GM12878 (cell line): ENCODE measurements around the gene CCDC57. TPM values are rescaled to one million over a fixed set of nuclear protein-coding genes. Genes with fewer than 3 reads are reported as not detected.

Experiments
- ATAC-seq: fragments of 200-7000 bp; cut with Tn5 transposase; 3 replicates; pipeline ENCODE4 v1.9.1; 2020; ENCODE audit warnings: mild to moderate bottlenecking, moderate library complexity
- BruUV-seq: library from RNA; stranded (reverse); fragments of 400-500 nt; replicated peaks from 2 replicates; lab custom pipeline; 2021; lab: Mats Ljungman, UMichigan
- CTCF ChIA-PET: fragments of 300-600 bp; sonication (Branson Sonifier 250); formaldehyde crosslinking; extraction: SDS; loops from one replicate; lab custom pipeline; 2021; ENCODE audit warnings: inconsistent platforms; lab: Yijun Ruan, JAX
- POLR2A ChIA-PET: fragments of 350-600 bp; formaldehyde crosslinking; extraction: SDS; loops from one replicate; lab custom pipeline; 2021; ENCODE audit warnings: inconsistent platforms; lab: Charles Lee
- RAD21 ChIA-PET: fragments of 300-600 bp; sonication (Branson Sonifier 250); formaldehyde crosslinking; loops from one replicate; lab custom pipeline; 2023; ENCODE audit warnings: antibody characterized with exemption; ENCODE audit not compliant: unreplicated experiment; lab: Charles Lee
- SMC1A ChIA-PET: fragments of 300-600 bp; sonication (Branson Sonifier 250); formaldehyde crosslinking; loops from one replicate; lab custom pipeline; 2023; ENCODE audit not compliant: unreplicated experiment, uncharacterized antibody; lab: Charles Lee
- DNase-seq: peaks from one replicate; pipeline ENCODE4 v3.0.0-alpha.2; 2011; ENCODE audit warnings: low read depth, low spot score
- FAIRE-seq: peaks from 3 replicates; lab custom pipeline; 2011; peaks lifted over from hg19 to GRCh38; lab: Jason Lieb, UNC
- H2AFZ ChIP-seq: 2 replicates; pipeline ENCODE4 v1.6.0; 2011; ENCODE audit warnings: low read depth, low read length, control low read depth; ENCODE audit not compliant: control insufficient read depth
- H3K27ac ChIP-seq: 2 replicates; pipeline ENCODE4 v1.5.1; 2011; ENCODE audit warnings: control low read depth; ENCODE audit not compliant: control insufficient read depth, insufficient read depth
- H3K27me3 ChIP-seq, 2 experiments: replicated peaks in 1 of 2; 2 replicates each; pipeline versions ENCODE4 v1.6.0 to v1.6.1; 2011; ENCODE audit warnings: low read length in 1 of 2; ENCODE audit not compliant: control insufficient read depth in 2 of 2, insufficient read depth in 2 of 2
- H3K36me3 ChIP-seq, 2 experiments: 2 replicates each; pipeline ENCODE4 v1.5.1; 2011; ENCODE audit warnings: low read length in 1 of 2; ENCODE audit not compliant: control insufficient read depth in 2 of 2, insufficient read depth in 2 of 2
- H3K4me1 ChIP-seq: 2 replicates; pipeline ENCODE4 v1.6.1; 2011; ENCODE audit warnings: mild to moderate bottlenecking, low read length, moderate library complexity, mixed read lengths; ENCODE audit not compliant: control insufficient read depth, insufficient read depth
- H3K4me2 ChIP-seq: 2 replicates; pipeline ENCODE4 v1.6.0; 2011; ENCODE audit warnings: control low read depth; ENCODE audit not compliant: control insufficient read depth, insufficient read depth
- H3K4me3 ChIP-seq: fragments of 200-600 bp; sonication (generic); 2 replicates; pipeline ENCODE4 v1.5.1; 2016
- H3K79me2 ChIP-seq: 2 replicates; pipeline ENCODE4 v1.6.0; 2011; ENCODE audit warnings: low read length; ENCODE audit not compliant: control insufficient read depth, insufficient read depth
- H3K9ac ChIP-seq: 2 replicates; pipeline ENCODE4 v1.8.0; 2011; ENCODE audit warnings: low read length, control low read depth, mixed read lengths; ENCODE audit not compliant: control insufficient read depth, insufficient read depth
- H3K9me3 ChIP-seq: replicated peaks from 3 replicates; pipeline ENCODE4 v1.5.1; 2011; ENCODE audit warnings: mild to moderate bottlenecking, low read length; ENCODE audit not compliant: control insufficient read depth, insufficient read depth
- H4K20me1 ChIP-seq: 2 replicates; pipeline ENCODE4 v1.6.0; 2011; ENCODE audit not compliant: control insufficient read depth, insufficient read depth
- CEBPB ChIP-seq, 2 experiments: fragments of 150-350 bp in 1 of 2; IDR thresholded peaks; 2 replicates each; pipeline ENCODE4 v1.6.1; 2012 to 2014; ENCODE audit warnings: low read depth in 2 of 2, low read length in 2 of 2, borderline replicate concordance in 1 of 2, inconsistent platforms in 1 of 2
- CHD2 ChIP-seq: IDR thresholded peaks from 2 replicates; pipeline ENCODE4 v1.6.1; 2011; ENCODE audit warnings: low read depth, low read length, improper control_type of control experiment, borderline replicate concordance
- CTCF ChIP-seq, 3 experiments: IDR thresholded peaks in 2 of 3; conservative IDR thresholded peaks in 1 of 3; 2 replicates each; pipeline ENCODE4 v1.5.1; 2011; ENCODE audit warnings: low read depth in 3 of 3, low read length in 3 of 3, mild to moderate bottlenecking in 3 of 3, control low read depth in 2 of 3, moderate library complexity in 2 of 3, inconsistent platforms in 1 of 3, mixed read lengths in 1 of 3; ENCODE audit not compliant: control insufficient read depth in 2 of 3, insufficient read depth in 1 of 3; ENCODE audit errors: extremely low read depth in 1 of 3
- E4F1 ChIP-seq: fragments of 450-650 bp; IDR thresholded peaks from 2 replicates; pipeline ENCODE4 v1.6.1; 2018; ENCODE audit warnings: borderline replicate concordance, mild to moderate bottlenecking; ENCODE audit not compliant: partially characterized antibody
- GABPA ChIP-seq: IDR thresholded peaks from 2 replicates; pipeline ENCODE4 v1.6.1; 2014; ENCODE audit warnings: antibody characterized with exemption, low read depth, mild to moderate bottlenecking, inconsistent platforms
- IRF4 ChIP-seq: IDR thresholded peaks from 2 replicates; pipeline ENCODE4 v1.6.1; 2011; ENCODE audit warnings: low read depth, low read length
- KAT2A ChIP-seq: conservative IDR thresholded peaks from 2 replicates; pipeline ENCODE4 v1.6.1; 2011; ENCODE audit warnings: low read depth, low read length; ENCODE audit not compliant: control insufficient read depth
- MYC ChIP-seq: IDR thresholded peaks from 2 replicates; pipeline ENCODE4 v1.6.1; 2011; ENCODE audit warnings: mild to moderate bottlenecking, low read length, moderate library complexity, inconsistent platforms; ENCODE audit not compliant: insufficient read depth, insufficient replicate concordance, insufficient read length, severe bottlenecking
- NFYB ChIP-seq: IDR thresholded peaks from 2 replicates; pipeline ENCODE4 v1.6.1; 2011; ENCODE audit warnings: low read depth, mild to moderate bottlenecking, low read length, improper control_type of control experiment, moderate library complexity; ENCODE audit not compliant: insufficient read depth
- PAX5 ChIP-seq: IDR thresholded peaks from 2 replicates; pipeline ENCODE4 v1.6.1; 2011; ENCODE audit warnings: low read depth, low read length, borderline replicate concordance
- PKNOX1 ChIP-seq: fragments of 450-650 bp; IDR thresholded peaks from 2 replicates; pipeline ENCODE4 v1.6.1; 2016; ENCODE audit warnings: mild to moderate bottlenecking
- ZNF592 ChIP-seq: fragments of 450-650 bp; IDR thresholded peaks from 2 replicates; pipeline ENCODE4 v1.6.1; 2017; ENCODE audit warnings: mild to moderate bottlenecking, moderate library complexity
- ZZZ3 ChIP-seq: IDR thresholded peaks from 2 replicates; pipeline ENCODE4 v1.6.1; 2011; ENCODE audit warnings: low read depth; ENCODE audit not compliant: control insufficient read depth, insufficient read length
- in situ Hi-C: fragments of 300-500 bp; cut with MboI; formaldehyde crosslinking; loops from 9 replicates; pipeline ENCODE4 v1.14.3; 2018; ENCODE audit warnings: mixed read lengths
- intact Hi-C: fragments of 100-400 bp; cut with micrococcal nuclease; formaldehyde crosslinking; loops from one replicate; pipeline ENCODE4 v1.14.2; 2022; ENCODE audit not compliant: unreplicated experiment
- polyA plus RNA-seq, 11 experiments: library from polyadenylated mRNA; depleted of rRNA in 4 of 11; unstranded in 6 of 11; stranded (reverse) in 5 of 11; fragments of >200 nt; fragmentation: Nextera tagmentation in 4 of 11; fragmentation: Illumina TruSeq in 1 of 11; extraction: Ambion mirVana in 4 of 11; extraction: Trizol in 1 of 11; gene quantifications; 1 replicate in 1 of 11; 2 replicates in 10 of 11; pipeline versions ENCODE4 v1.2.1 to v1.2.3, GENCODE V29; 2011 to 2016; ENCODE audit warnings: inconsistent platforms in 2 of 11, missing spikeins in 2 of 11, low read depth in 1 of 11
- total RNA-seq, 4 experiments: library from RNA; depleted of rRNA in 3 of 4; stranded (reverse); fragments of >200 nt in 3 of 4; fragmentation: Illumina TruSeq in 1 of 4; extraction: Trizol in 1 of 4; gene quantifications; 2 replicates each; pipeline versions ENCODE4 v1.2.1 to v1.2.3, GENCODE V29; 2013 to 2021

CCDC57 gene
- total and polyA plus RNA-seq, 10 of the 15 experiments (the other 5 are each of a cell fraction or from before 2014, with no cell fraction given): 5.4 to 123 (median 45.8) TPM

- TF ChIP-seq E4F1: no peak
- TF ChIP-seq NFYB: no peak
- TF ChIP-seq CTCF (IDR thresholded peaks at IDR 0.05 in 2 of 3, conservative IDR thresholded peaks at IDR 0.05 in 1 of 3; ENCODE audit: control insufficient read depth in 2 of 3, extremely low read depth in 1 of 3, insufficient read depth in 1 of 3, low read depth in 3 of 3, low read length in 3 of 3): no peak
- TF ChIP-seq CEBPB (IDR thresholded peaks at IDR 0.05; ENCODE audit: borderline replicate concordance in 1 of 2, low read depth in 2 of 2, low read length in 2 of 2): no peak
- TF ChIP-seq, all 136 proteins: peak for 0
Observed at GRCh38 chr17:82072827-82073226, 139.8 kb downstream of the CCDC57 start (continued).

GRCh38 chr17:82070611-82071010, 142.0 kb downstream of the CCDC57 start:
- Histone ChIP-seq H3K4me2 (no peak overlapping the region), H2AFZ (no peak overlapping the region), H3K9me3 (no peaks in the 10 kb centered on the region), H3K9ac (no peak overlapping the region), H3K27me3 (no peaks in the 10 kb centered on the region), H3K36me3 (no peaks in the 10 kb centered on the region), H3K27ac (no peak overlapping the region), H3K4me3 (no peak overlapping the region), H3K79me2 (peaks cover 6% of the 10 kb centered on the region), H4K20me1 (no peaks in the 10 kb centered on the region), H3K4me1 (no peaks in the 10 kb centered on the region)
- in situ Hi-C loops (no loop called here), intact Hi-C loops (no loop called here)
- ChIA-PET SMC1A (no interaction called here), POLR2A (interaction anchor here (0.6 to 0.8 kb wide), 2 partner anchors 17 to 33 kb away, joined by 3 to 4 read pairs; partner anchors contain the start of gene DCXR), CTCF (interaction anchor here (0.6 to 1.5 kb wide), 2 partner anchors 48 to 135 kb away, joined by 3 read pairs; partner anchors contain the start of gene CENPX), RAD21 (no interaction called here)
- no TSS peak for BruUV-seq
- DNase-seq (no peak), FAIRE-seq (no peak), ATAC-seq (no peak)
- no peak for TF ChIP-seq MYC
- TF ChIP-seq GABPA: no peak
- no peak for TF ChIP-seq ZZZ3
- no peak for TF ChIP-seq CHD2
- no peak for TF ChIP-seq KAT2A
- no peak for TF ChIP-seq IRF4
- no peak for TF ChIP-seq PKNOX1
- TF ChIP-seq PAX5: no peak
- no peak for TF ChIP-seq ZNF592
